Effector CD8-positive, alpha-beta T cell (primary cell): Measurements from ENCODE around the gene HIVEP3.

ENCODE experiments used
- DNase-seq: peaks from one replicate; lab custom pipeline; 2025; lab: John Stamatoyannopoulos, UW

Gene HIVEP3

DNA sequence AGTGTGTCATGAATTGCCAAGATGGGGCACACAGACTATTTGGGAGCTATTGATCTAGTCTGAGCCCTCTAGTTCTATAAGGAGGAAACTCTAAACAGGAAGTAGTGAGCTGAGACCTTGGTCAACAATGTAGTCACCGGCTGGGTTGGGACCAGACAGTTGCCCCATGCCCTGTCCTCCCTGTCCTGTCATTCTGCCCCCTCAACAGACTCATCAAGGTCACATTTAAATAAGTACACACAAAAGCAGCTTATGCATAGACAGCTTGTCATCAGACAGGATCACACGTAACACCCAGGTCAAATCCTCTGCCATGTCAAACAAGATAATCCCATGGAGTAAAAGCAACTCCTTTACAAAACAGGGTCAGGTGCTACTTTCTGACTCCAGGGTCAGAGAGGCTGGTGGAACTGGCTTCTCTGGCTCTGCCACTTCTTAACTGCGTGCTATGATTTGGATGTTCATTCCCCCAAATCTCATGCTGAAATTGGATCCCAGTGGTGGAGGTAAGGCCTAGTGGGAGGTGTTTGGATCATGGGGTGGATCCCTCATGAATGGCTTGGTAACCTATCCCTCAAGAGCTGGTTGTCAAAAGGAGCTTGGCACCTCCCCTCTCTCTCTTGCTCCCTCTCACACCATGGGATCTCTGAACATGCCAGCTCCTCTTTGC lies 128.9 kb downstream of the HIVEP3 start:
- DNase-seq, result no peak

DNA sequence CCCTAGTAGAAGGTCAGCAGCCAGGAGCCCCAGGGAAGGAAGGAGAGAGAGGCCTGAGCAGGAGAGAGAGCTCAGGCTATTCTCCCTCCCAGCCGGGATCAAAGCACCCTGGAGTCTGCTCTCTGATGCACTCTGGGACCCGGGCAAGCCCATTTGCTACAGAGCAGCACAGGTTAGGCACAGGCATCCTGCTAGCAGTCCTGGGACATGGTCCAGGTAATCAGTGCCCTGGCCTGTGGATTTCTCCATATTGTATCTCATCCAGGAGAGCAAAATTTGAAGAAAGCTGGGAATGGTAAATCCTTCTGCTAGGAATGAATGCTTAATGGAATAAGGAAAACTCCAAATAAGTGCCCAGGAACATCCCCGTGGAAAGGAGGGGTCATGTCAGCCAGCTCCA lies 130.3 kb downstream of the HIVEP3 start:
- DNase-seq, result no peak

DNA sequence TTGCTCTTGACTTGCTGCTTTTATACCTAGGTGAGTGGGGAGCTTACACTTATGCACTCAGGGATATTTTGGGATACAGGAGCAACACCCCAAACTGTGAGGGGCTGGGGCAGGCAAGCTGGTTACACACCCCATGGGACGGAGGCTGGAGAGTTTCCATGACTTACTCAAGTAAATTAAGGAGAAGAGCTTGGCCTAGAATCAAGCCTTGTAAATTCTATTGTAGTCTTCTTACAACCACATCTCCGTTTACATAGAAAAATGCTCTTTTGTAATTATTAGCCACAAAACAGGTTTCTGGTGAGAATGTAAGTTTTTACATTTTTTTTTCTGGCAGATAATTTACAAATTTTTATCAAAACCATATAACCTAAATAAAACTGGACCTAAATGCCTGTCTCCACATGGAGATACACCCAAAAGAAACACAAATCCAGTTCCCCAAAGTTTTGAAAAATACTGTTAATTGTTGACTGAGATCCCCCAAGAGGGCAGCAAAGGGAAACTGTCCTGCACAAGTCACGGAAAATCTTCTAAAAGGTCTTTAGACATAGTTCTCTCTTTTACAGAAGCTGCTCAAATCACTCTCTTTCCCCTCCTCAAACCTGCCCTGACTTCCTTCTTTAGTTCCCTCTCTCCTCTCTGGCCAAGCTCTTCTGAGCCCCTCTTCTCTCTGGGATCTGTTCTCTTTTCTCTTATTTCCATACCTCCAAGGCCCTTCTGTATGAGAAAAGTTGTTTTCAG lies 134.0 kb downstream of the HIVEP3 start:
- no peak for DNase-seq

- DNase-seq, result no peak
Observed at GRCh38 chr1:41783189-41783639, 135.5 kb downstream of the HIVEP3 start.

GRCh38 chr1:41780916-41781315 lies 137.8 kb downstream of the HIVEP3 start:
- no peak for DNase-seq

DNA sequence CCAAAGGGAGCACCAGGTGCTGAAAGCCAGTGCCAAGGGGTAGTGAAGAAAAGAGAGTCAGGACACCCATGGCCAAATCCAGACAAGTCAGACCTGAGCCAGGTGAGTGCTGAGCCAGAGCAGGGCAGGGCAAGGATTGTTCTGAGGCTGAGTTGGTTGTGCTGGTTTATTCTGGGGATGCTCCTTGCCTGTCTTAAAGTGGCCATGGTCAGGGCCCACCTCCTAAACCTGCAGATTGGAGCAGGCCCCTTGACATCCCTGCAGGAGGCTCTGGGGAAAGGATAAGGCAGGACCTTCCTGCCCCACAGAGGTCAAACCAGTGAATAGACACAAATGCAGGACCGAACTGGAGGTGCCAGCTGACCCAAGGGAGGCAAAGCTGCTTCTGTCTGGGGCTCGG lies 138.4 kb downstream of the HIVEP3 start:
- no peak for DNase-seq

DNA sequence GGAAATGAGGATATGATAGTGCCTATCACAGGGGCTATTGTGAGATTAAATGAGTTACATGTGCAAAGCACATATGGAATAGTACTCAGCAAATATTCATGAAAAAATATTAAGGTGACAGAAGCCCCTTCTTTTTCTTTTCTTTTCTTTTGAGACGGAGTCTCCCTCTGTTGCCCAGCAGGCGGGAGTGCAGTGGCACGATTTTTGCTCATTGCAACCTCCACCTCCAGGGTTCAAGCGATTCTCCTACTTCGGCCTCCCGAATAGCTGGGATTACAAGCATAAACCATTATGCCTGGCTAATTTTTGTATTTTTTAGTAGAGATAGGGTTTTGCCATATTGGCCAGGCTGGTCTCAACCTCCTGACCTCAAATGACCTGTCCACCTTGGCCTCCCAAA lies 139.4 kb downstream of the HIVEP3 start:
- no peak for DNase-seq

DNA sequence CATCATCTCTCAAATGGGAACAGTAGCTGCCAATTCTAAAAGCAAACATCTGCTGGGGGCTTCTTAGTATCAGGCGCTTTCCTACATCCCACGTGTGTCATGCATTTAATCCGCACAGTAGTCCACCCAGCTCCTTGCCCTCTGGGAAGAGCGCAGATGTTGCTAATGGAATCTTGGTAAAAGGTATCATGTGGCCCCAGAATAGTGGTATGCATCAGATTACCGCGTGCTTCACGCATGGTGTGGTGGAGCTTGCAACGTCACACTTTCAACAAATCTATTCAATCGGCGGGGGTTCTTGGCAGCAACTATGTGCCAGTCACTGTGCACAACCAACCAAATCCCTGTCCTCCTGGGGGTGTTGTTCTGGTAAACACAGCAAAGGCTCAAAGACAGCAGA lies 141.0 kb downstream of the HIVEP3 start:
- no peak for DNase-seq

DNA sequence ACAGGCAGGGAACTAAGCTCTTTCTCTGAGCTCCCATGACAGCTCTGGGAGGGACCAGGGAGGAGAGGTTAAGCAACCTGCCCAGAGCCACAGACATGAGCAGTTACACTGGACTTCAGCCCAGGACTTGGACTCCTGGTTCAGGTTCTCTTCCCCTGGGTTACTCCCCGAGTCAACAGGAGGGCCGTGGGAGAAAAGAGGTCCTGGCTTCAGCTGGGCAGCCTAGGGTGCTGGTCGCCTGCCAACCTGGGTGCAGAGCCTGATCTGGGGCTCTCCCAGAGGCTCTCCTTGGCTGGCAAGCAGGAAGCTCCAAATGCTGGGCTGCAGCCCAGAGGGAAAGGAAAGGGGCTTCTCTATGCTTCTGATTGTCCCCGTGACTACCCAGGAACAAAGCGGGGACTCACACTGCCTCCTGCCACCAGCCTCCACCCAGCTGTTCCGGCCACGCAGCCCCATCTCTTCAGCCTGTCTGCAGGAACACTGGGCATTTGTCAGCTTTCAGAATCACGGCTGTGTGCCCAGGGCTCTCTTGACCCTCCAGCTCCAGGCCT lies 141.8 kb downstream of the HIVEP3 start:
- no peak for DNase-seq

GRCh38 chr1:41775956-41776585 lies 142.7 kb downstream of the HIVEP3 start:
- no peak for DNase-seq

DNA sequence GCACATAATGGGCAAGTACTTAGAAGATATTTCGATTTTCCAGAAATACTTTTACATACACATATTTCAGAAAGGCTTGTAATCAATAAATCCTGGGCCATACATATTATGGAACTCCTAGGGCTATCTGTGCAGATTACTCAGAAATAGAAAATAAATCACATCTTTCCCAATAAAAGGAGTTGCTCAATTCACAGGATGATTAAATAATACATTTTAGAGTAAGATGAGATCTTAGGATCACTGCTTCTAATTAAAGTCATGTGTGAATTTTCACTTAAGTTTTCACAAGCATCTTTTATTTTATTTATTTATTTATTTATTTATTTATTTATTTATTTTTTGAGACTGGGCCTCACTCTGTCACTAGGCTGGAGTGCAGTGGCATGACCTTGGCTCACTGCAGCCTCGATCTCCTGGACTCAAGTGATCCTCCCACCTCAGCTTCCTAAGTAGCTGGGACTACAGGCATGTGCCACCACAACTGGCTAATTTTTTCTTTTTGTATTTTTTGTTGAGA lies 144.2 kb downstream of the HIVEP3 start:
- DNase-seq, result no peak

DNA sequence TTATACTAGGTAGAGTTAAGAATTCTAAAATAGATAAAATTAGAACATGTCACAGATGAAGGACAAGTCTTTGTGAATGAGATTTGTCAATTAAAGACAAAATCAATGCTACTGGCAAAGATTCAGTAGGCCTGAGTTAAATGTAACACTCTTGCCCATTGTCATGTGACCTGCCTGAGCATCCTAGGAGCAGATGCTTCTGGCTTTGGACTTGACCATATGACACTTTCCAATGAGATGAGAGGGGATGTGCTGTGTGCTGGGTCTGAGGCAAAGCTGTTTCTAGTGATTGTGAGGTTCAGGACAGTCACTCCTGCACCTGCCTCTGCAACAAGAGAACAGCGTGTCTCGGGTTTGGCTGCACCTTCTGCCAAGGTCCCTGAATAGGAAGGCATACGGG lies 144.9 kb downstream of the HIVEP3 start:
- no peak for DNase-seq

DNA sequence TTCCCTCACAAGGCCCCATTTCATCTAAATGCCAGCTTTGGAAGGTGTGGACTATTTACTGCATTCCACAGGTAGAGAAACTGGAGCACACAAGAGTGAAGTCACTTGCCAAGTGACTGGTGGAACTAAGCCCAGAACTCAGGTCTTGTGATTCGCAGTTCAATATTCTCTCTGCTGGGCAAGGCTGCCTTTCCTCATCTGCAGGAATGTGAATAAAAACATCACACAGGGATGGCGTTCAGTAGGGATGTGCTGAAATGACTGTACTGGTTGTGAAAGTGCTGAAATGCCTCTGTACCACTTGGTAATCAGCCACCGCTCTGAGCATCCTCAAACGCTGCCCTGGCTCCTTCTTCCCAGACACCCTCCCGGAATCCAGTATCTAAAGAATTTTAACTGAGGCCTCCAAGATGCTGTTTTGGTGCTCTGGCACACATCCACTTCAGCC lies 145.6 kb downstream of the HIVEP3 start:
- DNase-seq, result no peak

GRCh38 chr1:41769068-41769467 lies 149.7 kb downstream of the HIVEP3 start:
- no peak for DNase-seq

- no peak for DNase-seq
Observed at GRCh38 chr1:41768583-41768982, 150.1 kb downstream of the HIVEP3 start.

DNA sequence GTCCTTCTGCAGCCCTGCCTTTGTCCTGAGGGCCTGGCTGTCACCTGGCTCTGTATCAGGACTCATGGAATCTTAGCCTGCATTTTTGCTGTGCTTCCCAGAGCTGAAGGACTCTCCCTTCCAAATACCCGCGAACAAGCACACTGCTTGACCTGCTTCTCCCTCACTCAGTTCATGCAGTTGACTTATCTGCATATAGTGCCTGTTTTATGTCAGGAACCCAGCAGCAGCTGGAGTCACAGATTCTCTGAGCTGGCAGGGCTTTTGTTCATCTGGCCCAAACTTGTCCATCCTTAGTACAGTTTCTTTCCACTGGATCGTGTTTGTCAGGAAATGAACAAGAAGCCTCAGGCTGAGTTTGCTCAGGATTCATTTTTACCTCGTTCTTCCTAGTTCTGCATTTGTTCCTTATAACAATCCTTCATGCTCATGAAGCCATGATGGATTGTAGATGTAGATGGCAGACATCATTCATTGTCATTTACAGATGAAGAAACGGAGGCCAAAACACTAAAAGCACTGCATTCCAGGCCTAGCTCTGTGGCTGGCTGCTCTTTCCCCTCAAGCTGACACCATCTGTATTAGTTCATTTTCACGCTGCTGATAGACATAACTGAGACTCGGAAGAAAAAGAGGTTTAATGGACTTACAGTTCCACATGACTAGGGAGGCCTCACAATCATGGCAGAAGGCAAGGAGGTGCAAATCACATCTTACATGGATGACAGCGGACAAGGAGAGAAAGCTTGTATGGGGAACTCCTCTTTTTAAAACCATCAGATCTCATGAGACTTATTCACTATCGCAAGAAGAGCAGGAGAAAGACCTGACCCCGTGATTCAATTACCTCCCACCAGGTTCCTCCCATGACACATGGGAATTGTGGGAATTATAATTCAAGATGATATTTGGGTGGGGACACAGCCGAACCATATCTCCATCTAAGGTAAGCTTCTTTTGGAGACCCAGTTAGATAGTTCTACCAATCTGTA lies 150.9 kb downstream of the HIVEP3 start:
- DNase-seq, result no peak

DNA sequence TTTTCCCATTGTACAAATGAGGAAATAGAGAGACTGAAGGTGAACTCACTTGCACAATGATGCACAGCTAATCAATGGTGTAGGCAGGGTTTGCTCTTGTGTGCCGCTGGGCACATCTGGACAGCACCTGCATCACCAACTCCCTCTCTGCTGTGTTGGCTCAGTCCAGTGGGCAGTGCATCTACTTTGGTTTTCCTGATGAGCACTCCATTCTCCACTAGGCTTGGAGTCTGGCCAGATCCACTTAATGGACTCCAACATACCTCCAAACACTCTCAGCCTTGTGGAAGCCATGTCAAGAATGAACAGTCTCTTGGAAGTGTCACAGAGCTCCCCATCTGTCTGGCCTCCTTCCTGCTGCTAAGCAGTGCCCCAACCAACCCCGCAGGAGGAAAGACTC lies 152.2 kb downstream of the HIVEP3 start:
- DNase-seq, result no peak

GRCh38 chr1:41766041-41766440 lies 152.7 kb downstream of the HIVEP3 start:
- DNase-seq, result no peak

GRCh38 chr1:41765152-41765551 lies 153.6 kb downstream of the HIVEP3 start:
- DNase-seq, result no peak

GRCh38 chr1:41764656-41765055 lies 154.1 kb downstream of the HIVEP3 start:
- DNase-seq, result no peak

DNA sequence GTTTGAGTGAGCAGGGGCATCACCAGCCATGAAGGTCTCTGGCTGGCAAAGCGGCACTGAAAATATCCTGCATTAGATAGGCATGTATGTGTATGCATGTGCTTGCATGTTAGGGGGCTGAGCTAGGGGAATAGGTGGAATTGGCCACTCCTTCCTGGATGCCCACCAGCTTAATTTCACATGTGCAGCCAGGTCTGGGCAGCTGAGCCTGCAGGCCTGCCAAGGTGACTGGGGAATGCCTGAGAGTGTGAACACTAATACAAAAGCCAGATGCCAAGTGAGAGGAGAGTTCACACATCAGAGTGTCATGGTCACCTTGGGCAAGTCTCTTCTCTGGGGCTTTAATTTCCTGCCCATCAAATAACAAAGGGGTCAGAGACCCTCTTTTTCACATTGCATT lies 155.9 kb downstream of the HIVEP3 start:
- no peak for DNase-seq
